AG10803 (cell line): Measurements from ENCODE around the gene HSPE1.
A peak's percentile ranks its signal among the peaks of the same experiment; 100 is the strongest.
"Not testable (repeated sequence)": the region's sequence is repeated elsewhere in the genome, so short reads cannot be mapped to it uniquely, and the experiment has no call there.

Experiments used
- DNase-seq: peaks from one replicate; pipeline ENCODE4 v3.0.0; 2010; ENCODE audit warnings: low read depth
- H3K4me3 ChIP-seq: 2 replicates; pipeline ENCODE4 v1.5.1; 2011; ENCODE audit warnings: mild to moderate bottlenecking, low read length, control low read depth
- CTCF ChIP-seq: conservative IDR thresholded peaks from 2 replicates; pipeline ENCODE4 v1.5.1; 2011; ENCODE audit warnings: mild to moderate bottlenecking, low read length, control low read depth, inconsistent platforms

HSPE1 gene

GRCh38 chr2:197455428-197455827 is 44.8 kb upstream of the HSPE1 start:
- no peak overlapping the region for H3K4me3 ChIP-seq
- no peak for TF ChIP-seq CTCF

GRCh38 chr2:197460649-197461048 is 39.5 kb upstream of the HSPE1 start:
- H3K4me3 ChIP-seq, result no peak overlapping the region
- no peak for DNase-seq
- TF ChIP-seq CTCF, result no peak

More at GRCh38 chr2:197455428-197455827, 44.8 kb upstream of the HSPE1 start:
- no peak for DNase-seq

GRCh38 chr2:197461057-197461456 is 39.1 kb upstream of the HSPE1 start:
- peak; percentile 12 for DNase-seq
- H3K4me3 ChIP-seq, result no peak overlapping the region
- TF ChIP-seq CTCF, result no peak

- H3K4me3 ChIP-seq, result no peak overlapping the region
- DNase-seq, result peak; percentile 23
- TF ChIP-seq CTCF, result no peak
Measured at GRCh38 chr2:197464175-197464574, 36.0 kb upstream of the HSPE1 start.

GRCh38 chr2:197472166-197472565 is 28.0 kb upstream of the HSPE1 start:
- H3K4me3 ChIP-seq, result no peak overlapping the region
- TF ChIP-seq CTCF, result no peak
- DNase-seq, result no peak

- no peak for TF ChIP-seq CTCF
- H3K4me3 ChIP-seq, result no peak overlapping the region
- no peak for DNase-seq
Measured at GRCh38 chr2:197477797-197478196, 22.4 kb upstream of the HSPE1 start.

GRCh38 chr2:197480165-197481036 is 19.8 kb upstream of the HSPE1 start:
- TF ChIP-seq CTCF, result no peak
- no peak overlapping the region for H3K4me3 ChIP-seq
- no peak for DNase-seq

- DNase-seq, H3K4me3 ChIP-seq: not testable (repeated sequence)
Measured at GRCh38 chr2:197484248-197484647, 15.9 kb upstream of the HSPE1 start.
